Thyroid gland (tissue), 4 donors: ENCODE measurements around the gene SPANXN4.

Experiments
- POLR2A ChIP-seq, 2 donors: fragments of 450-650 bp; IDR thresholded peaks; one replicate each; pipeline ENCODE4 v1.6.1; 2017; ENCODE audit warnings: antibody characterized with exemption in 2 of 2, mild to moderate bottlenecking in 2 of 2, moderate library complexity in 1 of 2
- TF ChIP-seq, protein P1 (sequence below), 6 experiments: fragments of 200-600 bp in 3 of 6; fragments of 450-650 bp in 3 of 6; sonication (generic) in 3 of 6; IDR thresholded peaks; one replicate each; pipeline ENCODE4 v1.5.1; 2016 to 2019; ENCODE audit warnings: antibody characterized with exemption in 6 of 6, mild to moderate bottlenecking in 2 of 6, inconsistent platforms in 1 of 6, moderate library complexity in 1 of 6

DNA sequence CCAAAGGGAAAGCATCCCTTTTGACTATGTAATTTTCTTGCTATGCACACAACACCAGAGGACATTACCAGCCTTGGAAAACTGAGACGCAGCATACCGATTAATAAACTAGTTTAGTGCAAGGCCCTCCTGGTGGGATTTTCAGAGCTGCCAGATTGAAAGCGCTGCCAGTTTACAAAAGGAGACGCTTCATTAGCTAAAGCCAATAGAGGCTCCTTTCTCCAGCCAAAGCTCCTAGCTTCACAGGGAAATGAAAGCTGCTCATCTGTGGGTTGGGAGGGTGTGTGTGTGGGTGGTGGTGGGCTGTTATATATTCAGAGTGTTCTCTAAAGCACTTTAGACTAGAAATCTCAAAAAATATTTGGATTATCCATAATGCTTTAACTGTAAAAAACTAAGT lies 32.4 kb downstream of the SPANXN4 start:
- TF ChIP-seq, protein P1, sequence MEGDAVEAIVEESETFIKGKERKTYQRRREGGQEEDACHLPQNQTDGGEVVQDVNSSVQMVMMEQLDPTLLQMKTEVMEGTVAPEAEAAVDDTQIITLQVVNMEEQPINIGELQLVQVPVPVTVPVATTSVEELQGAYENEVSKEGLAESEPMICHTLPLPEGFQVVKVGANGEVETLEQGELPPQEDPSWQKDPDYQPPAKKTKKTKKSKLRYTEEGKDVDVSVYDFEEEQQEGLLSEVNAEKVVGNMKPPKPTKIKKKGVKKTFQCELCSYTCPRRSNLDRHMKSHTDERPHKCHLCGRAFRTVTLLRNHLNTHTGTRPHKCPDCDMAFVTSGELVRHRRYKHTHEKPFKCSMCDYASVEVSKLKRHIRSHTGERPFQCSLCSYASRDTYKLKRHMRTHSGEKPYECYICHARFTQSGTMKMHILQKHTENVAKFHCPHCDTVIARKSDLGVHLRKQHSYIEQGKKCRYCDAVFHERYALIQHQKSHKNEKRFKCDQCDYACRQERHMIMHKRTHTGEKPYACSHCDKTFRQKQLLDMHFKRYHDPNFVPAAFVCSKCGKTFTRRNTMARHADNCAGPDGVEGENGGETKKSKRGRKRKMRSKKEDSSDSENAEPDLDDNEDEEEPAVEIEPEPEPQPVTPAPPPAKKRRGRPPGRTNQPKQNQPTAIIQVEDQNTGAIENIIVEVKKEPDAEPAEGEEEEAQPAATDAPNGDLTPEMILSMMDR (IDR thresholded peaks at IDR 0.05), result no peak
- no peak for TF ChIP-seq POLR2A (IDR thresholded peaks at IDR 0.05)
